Calu3 (cell line): ENCODE data around the gene SERPINB8. TPM values are rescaled to one million over a fixed set of nuclear protein-coding genes. Genes with fewer than 3 reads are reported as not detected.

Experiments
- BruUV-seq: library from RNA; stranded (reverse); fragments of 400-500 nt; replicated peaks from 2 replicates; lab custom pipeline; 2021; lab: Mats Ljungman, UMichigan
- CTCF ChIA-PET: fragments of 300-600 bp; sonication (Branson Sonifier 250); formaldehyde crosslinking; loops from one replicate; lab custom pipeline; 2022; ENCODE audit warnings: antibody characterized with exemption; lab: Charles Lee
- DNase-seq: peaks from one replicate; pipeline ENCODE4 v3.0.0; 2022
- H3K27ac Mint-ChIP-seq: one replicate; pipeline ENCODE4 v1.8.0; 2022; ENCODE audit warnings: mixed read lengths; ENCODE audit not compliant: unreplicated experiment
- H3K27me3 Mint-ChIP-seq: one replicate; pipeline ENCODE4 v1.8.0; 2022; ENCODE audit warnings: mixed read lengths; ENCODE audit not compliant: unreplicated experiment
- H3K36me3 Mint-ChIP-seq: one replicate; pipeline ENCODE4 v1.8.0; 2022; ENCODE audit warnings: mild to moderate bottlenecking, moderate library complexity, mixed read lengths; ENCODE audit not compliant: insufficient read depth, unreplicated experiment
- H3K4me1 Mint-ChIP-seq: one replicate; pipeline ENCODE4 v1.8.0; 2022; ENCODE audit warnings: mild to moderate bottlenecking, low read depth, mixed read lengths; ENCODE audit not compliant: unreplicated experiment
- H3K4me3 Mint-ChIP-seq: one replicate; pipeline ENCODE4 v1.8.0; 2022; ENCODE audit warnings: mild to moderate bottlenecking, low read depth, moderate library complexity, mixed read lengths; ENCODE audit not compliant: unreplicated experiment
- H3K9me3 Mint-ChIP-seq: one replicate; pipeline ENCODE4 v1.8.0; 2022; ENCODE audit warnings: low read depth, mixed read lengths; ENCODE audit not compliant: unreplicated experiment
- CTCF ChIP-seq: fragments of 200-600 bp; IDR thresholded peaks from one replicate; pipeline ENCODE4 v1.8.0; 2022; ENCODE audit warnings: antibody characterized with exemption; ENCODE audit not compliant: unreplicated experiment
- intact Hi-C: fragments of 100-400 bp; cut with micrococcal nuclease; formaldehyde crosslinking; loops from one replicate; pipeline ENCODE4 v1.10.0; 2022; ENCODE audit not compliant: unreplicated experiment
- total RNA-seq: library from RNA; stranded (reverse); gene quantifications from 2 replicates; pipeline ENCODE4 v1.2.3, GENCODE V29; 2022

Gene SERPINB8
- total RNA-seq, 1 experiment from 2014 or later = 30.9 TPM

GRCh38 chr18:64017870-64018269 lies 48.0 kb downstream of the SERPINB8 start:
- Mint-ChIP-seq H3K4me3 (no peak overlapping the region), H3K27me3 (no peaks in the 10 kb centered on the region), H3K4me1 (peaks cover 22% of the 10 kb centered on the region), H3K27ac (no peak overlapping the region), H3K9me3 (no peaks in the 10 kb centered on the region), H3K36me3 (no peaks in the 10 kb centered on the region)
- CTCF ChIA-PET = interaction anchor here (1.0 kb wide), 1 partner anchor 391 kb away, joined by 7 read pairs; no protein-coding TSS in a partner anchor
- no TSS peak for BruUV-seq
- TF ChIP-seq CTCF = no peak
- intact Hi-C loops = loop anchor here (2.0 kb wide), 1 partner anchor 391 kb away; no protein-coding TSS in a partner anchor
- DNase-seq = no peak

- TF ChIP-seq CTCF = no peak
- Mint-ChIP-seq H3K27ac (no peak overlapping the region), H3K9me3 (no peaks in the 10 kb centered on the region), H3K4me3 (no peak overlapping the region), H3K27me3 (no peaks in the 10 kb centered on the region), H3K36me3 (no peaks in the 10 kb centered on the region), H3K4me1 (peaks cover 22% of the 10 kb centered on the region)
- intact Hi-C loops = loop anchor here (2.0 to 5.0 kb wide), 2 partner anchors 389 to 1072 kb away; no protein-coding TSS in a partner anchor
- DNase-seq = no peak
- BruUV-seq = no TSS peak
- CTCF ChIA-PET = no interaction called here
Measured at GRCh38 chr18:64019922-64020756, 50.3 kb downstream of the SERPINB8 start.

- Mint-ChIP-seq H3K27ac (no peak overlapping the region), H3K4me1 (no peaks in the 10 kb centered on the region), H3K36me3 (no peaks in the 10 kb centered on the region), H3K27me3 (no peaks in the 10 kb centered on the region), H3K4me3 (no peak overlapping the region), H3K9me3 (no peaks in the 10 kb centered on the region)
- CTCF ChIA-PET = no interaction called here
- no peak for TF ChIP-seq CTCF
- intact Hi-C loops = no loop called here
- BruUV-seq = no TSS peak
- no peak for DNase-seq
Measured at GRCh38 chr18:64026350-64026749, 56.5 kb downstream of the SERPINB8 start.

GRCh38 chr18:64027931-64028695 lies 58.2 kb downstream of the SERPINB8 start:
- DNase-seq = no peak
- intact Hi-C loops = no loop called here
- H3K4me3 Mint-ChIP-seq = no peak overlapping the region
- no peaks in the 10 kb centered on the region for H3K27me3 Mint-ChIP-seq
- no peak for TF ChIP-seq CTCF
- no peak overlapping the region for H3K27ac Mint-ChIP-seq
- CTCF ChIA-PET = no interaction called here
- no peaks in the 10 kb centered on the region for H3K9me3 Mint-ChIP-seq
- no TSS peak for BruUV-seq
- no peaks in the 10 kb centered on the region for H3K36me3 Mint-ChIP-seq
- no peaks in the 10 kb centered on the region for H3K4me1 Mint-ChIP-seq
